ENCODE measurements around the gene C1orf226. TPM values are rescaled to one million over a fixed set of nuclear protein-coding genes. Genes with fewer than 3 reads are reported as not detected.

The C1orf226 gene
- total RNA-seq, 1 donor from 2014 or later = 12.6 TPM

GRCh38 chr1:162360874-162361260, 20.7 kb upstream of the C1orf226 start:
- H3K4me3 Mint-ChIP-seq = no peak overlapping the region
- no peaks in the 10 kb centered on the region for H3K27me3 Mint-ChIP-seq
- no peaks in the 10 kb centered on the region for H3K4me1 Mint-ChIP-seq (ENCODE audit: unreplicated experiment)
- no peak for TF ChIP-seq CTCF (conservative IDR thresholded peaks at IDR 0.05)
- no peaks in the 10 kb centered on the region for H3K9me3 Mint-ChIP-seq
- peaks cover 22% of the 10 kb centered on the region for H3K36me3 Mint-ChIP-seq
- DNase-seq (ENCODE audit: extremely low spot score, unreplicated experiment) = no peak
- H3K27ac Mint-ChIP-seq = no peak overlapping the region

- Mint-ChIP-seq H3K4me1 (ENCODE audit: unreplicated experiment) (no peaks in the 10 kb centered on the region), H3K9me3 (no peaks in the 10 kb centered on the region), H3K4me3 (no peak overlapping the region), H3K36me3 (peaks cover 19% of the 10 kb centered on the region), H3K27ac (no peak overlapping the region), H3K27me3 (no peaks in the 10 kb centered on the region)
- no peak for TF ChIP-seq CTCF (conservative IDR thresholded peaks at IDR 0.05)
- no peak for DNase-seq (ENCODE audit: extremely low spot score, unreplicated experiment)
These were observed 20.2 kb upstream of the C1orf226 start for GRCh38 chr1:162361349-162361748.

GRCh38 chr1:162363823-162364222, 17.7 kb upstream of the C1orf226 start:
- TF ChIP-seq CTCF (conservative IDR thresholded peaks at IDR 0.05) = no peak
- H3K36me3 Mint-ChIP-seq = peaks cover 9% of the 10 kb centered on the region

GRCh38 chr1:162364498-162364897, 17.0 kb upstream of the C1orf226 start:
- no peak for DNase-seq (ENCODE audit: extremely low spot score, unreplicated experiment)
- no peak overlapping the region for H3K27ac Mint-ChIP-seq
- TF ChIP-seq CTCF (conservative IDR thresholded peaks at IDR 0.05) = no peak
- H3K36me3 Mint-ChIP-seq = peaks cover 4% of the 10 kb centered on the region
- no peak overlapping the region for H3K4me3 Mint-ChIP-seq
- no peaks in the 10 kb centered on the region for H3K27me3 Mint-ChIP-seq
- no peaks in the 10 kb centered on the region for H3K9me3 Mint-ChIP-seq
- H3K4me1 Mint-ChIP-seq (ENCODE audit: unreplicated experiment) = no peaks in the 10 kb centered on the region

More at GRCh38 chr1:162363823-162364222, 17.7 kb upstream of the C1orf226 start:
- Mint-ChIP-seq H3K27me3 (no peaks in the 10 kb centered on the region), H3K9me3 (no peaks in the 10 kb centered on the region), H3K4me1 (ENCODE audit: unreplicated experiment) (no peaks in the 10 kb centered on the region), H3K27ac (no peak overlapping the region), H3K4me3 (no peak overlapping the region)
- no peak for DNase-seq (ENCODE audit: extremely low spot score, unreplicated experiment)

DNA sequence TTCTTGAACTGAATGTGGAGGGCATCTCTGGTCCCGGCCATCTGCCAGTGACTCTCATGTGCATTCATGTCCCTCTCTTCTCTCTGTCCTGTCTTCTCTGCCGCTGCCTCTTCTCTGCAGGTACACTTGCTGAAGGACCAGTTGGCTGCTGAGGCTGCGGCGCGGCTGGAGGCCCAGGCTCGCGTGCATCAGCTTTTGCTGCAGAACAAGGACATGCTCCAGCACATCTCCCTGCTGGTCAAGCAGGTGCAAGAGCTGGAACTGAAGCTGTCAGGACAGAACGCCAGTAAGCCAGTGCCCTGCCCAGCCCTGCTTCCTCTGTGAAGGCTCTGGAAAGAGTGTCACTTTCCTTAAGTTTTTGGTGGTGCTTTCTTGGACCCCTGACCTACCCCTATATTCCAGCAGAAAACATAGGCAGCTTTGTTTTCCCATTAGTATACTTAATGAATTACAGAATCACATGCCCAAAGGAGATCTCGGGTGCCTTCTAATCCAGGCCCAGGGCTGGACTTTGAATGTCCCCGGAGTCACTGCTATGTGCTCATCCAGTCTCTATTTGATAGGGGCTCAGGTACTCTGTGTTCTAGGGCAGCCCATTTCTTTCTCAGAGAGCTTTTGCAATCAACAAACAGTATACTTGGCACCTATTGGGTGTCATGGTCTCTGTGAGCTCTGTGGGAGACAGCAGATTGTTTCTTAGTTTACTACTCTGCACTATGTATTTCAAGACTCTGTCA, 16.1 kb upstream of the C1orf226 start:
- no peak for TF ChIP-seq CTCF (conservative IDR thresholded peaks at IDR 0.05)
- Mint-ChIP-seq H3K27me3 (no peaks in the 10 kb centered on the region), H3K27ac (no peak overlapping the region), H3K36me3 (peaks cover 3% of the 10 kb centered on the region), H3K4me3 (no peak overlapping the region), H3K9me3 (no peaks in the 10 kb centered on the region), H3K4me1 (ENCODE audit: unreplicated experiment) (no peaks in the 10 kb centered on the region)
- no peak for DNase-seq (ENCODE audit: extremely low spot score, unreplicated experiment)

All from type B pancreatic cell (in vitro differentiated cells).